Measurements from ENCODE around the gene CCIN. TPM values are rescaled to one million over a fixed set of nuclear protein-coding genes. Genes with fewer than 3 reads are reported as not detected.

Gene CCIN
- total RNA-seq, 4 donors from 2014 or later: 0.65 to 2.5 (median 0.95) TPM; not detected in 1

- DNase-seq (ENCODE audit: low spot score) (no peak), ATAC-seq (ENCODE audit: low FRiP score) (no peak)
- TF ChIP-seq CTCF (IDR thresholded peaks at IDR 0.05): no peak
These were observed 23.2 kb upstream of the CCIN start for GRCh38 chr9:36145970-36146369.

- ATAC-seq (ENCODE audit: low FRiP score) (no peak), DNase-seq (ENCODE audit: low spot score) (no peak)
- no peak for TF ChIP-seq CTCF (IDR thresholded peaks at IDR 0.05)
These were observed 22.5 kb upstream of the CCIN start for GRCh38 chr9:36146651-36147050.

GRCh38 chr9:36147441-36148175 is 21.6 kb upstream of the CCIN start:
- no peak for TF ChIP-seq CTCF (IDR thresholded peaks at IDR 0.05)
- ATAC-seq (ENCODE audit: low FRiP score) (no peak), DNase-seq (ENCODE audit: low spot score) (no peak)

GRCh38 chr9:36148311-36149051 is 20.7 kb upstream of the CCIN start:
- peak; percentile 99 for DNase-seq (ENCODE audit: low spot score)
- TF ChIP-seq CTCF (IDR thresholded peaks at IDR 0.05): no peak
- ATAC-seq (ENCODE audit: low FRiP score): peak; percentile 85

- ATAC-seq (ENCODE audit: low FRiP score) (peak; percentile 72), DNase-seq (ENCODE audit: low spot score) (no peak)
- TF ChIP-seq CTCF (IDR thresholded peaks at IDR 0.05): no peak
These were observed 20.0 kb upstream of the CCIN start for GRCh38 chr9:36149197-36149596.

GRCh38 chr9:36150574-36151315 is 18.4 kb upstream of the CCIN start:
- no peak for TF ChIP-seq CTCF (IDR thresholded peaks at IDR 0.05)
- ATAC-seq (ENCODE audit: low FRiP score) (no peak), DNase-seq (ENCODE audit: low spot score) (no peak)
